GM21619 (cell line): ENCODE data around the gene CREB1.

Source experiments
- ATAC-seq: cut with Tn5 transposase; IDR thresholded peaks from one replicate; pipeline ENCODE4 v1.9.1; 2021; ENCODE audit not compliant: unreplicated experiment

The CREB1 gene

DNA sequence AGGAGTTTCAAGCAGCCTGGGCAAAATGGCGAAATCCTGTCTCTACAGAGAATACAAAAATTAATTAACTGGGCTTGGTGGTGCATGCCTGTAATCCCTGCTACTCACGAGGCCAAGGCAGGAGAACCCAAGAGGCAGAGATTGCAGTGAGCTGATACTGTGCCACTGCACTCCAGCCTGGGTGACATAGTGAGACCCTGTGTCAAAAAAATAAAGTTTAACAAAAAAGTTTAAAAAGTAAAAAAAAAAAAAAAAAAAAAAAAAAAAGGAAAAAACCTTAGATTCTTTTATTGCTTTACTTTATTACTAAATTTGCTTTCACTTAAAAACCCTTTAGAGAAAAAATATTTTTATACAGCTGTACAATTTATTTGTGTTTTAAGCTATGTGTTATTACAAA is 10.7 kb downstream of the CREB1 start:
- no peak for ATAC-seq

DNA sequence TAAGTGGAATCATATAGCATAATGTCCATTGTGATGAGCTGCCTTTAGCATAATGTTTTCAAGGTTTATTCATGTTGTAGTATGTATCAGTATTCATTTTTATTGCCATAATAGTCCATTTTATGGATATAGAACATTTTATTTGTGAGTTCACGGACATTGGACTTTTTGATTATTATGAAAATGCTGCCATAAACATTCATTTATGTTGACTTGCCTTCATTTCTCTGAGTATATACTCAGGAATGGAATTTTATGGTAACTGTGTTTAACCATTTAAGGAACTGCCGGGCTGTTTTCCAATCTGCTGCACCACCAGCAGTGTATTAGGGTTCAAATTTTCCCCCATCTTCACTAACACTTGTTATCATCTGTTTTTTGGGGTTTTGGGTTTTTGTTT is 12.2 kb downstream of the CREB1 start:
- no peak for ATAC-seq

DNA sequence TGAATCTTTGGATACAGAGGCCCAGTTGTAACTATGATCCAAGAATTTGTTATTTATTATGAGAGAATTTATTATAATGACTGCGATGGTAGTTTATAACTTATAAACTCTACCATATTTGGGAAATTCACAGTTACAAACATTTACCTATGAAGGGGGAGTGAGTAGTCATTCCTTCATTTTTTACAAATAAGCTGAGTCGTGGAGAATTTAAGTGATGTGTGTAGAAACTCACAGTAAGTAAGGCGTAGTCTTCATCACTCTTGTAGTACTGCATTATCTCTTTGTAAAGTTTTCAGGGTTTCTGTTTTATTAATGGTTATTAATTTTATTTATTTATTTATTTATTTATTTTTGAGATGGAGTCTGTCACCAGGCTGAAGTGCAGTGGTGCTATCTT is 13.5 kb downstream of the CREB1 start:
- no peak for ATAC-seq

DNA sequence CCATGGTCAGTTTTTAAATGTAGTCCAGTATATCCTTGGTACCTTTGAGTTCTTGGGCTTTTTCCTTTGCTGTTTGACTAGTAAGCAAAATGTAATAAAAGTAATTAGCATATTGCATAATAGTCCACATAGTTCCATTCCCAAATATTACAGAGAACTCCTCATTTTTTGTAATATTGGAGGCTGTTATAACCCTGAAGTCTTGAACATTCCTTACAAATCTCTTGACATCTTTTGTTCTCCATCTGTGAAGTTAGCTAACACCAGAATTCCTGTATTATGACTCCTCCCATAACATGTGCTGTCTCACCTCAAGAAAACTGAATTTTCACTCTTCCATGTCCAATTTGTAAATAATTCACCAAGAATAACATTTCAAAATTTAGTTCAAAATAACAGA is 17.1 kb downstream of the CREB1 start:
- no peak for ATAC-seq

DNA sequence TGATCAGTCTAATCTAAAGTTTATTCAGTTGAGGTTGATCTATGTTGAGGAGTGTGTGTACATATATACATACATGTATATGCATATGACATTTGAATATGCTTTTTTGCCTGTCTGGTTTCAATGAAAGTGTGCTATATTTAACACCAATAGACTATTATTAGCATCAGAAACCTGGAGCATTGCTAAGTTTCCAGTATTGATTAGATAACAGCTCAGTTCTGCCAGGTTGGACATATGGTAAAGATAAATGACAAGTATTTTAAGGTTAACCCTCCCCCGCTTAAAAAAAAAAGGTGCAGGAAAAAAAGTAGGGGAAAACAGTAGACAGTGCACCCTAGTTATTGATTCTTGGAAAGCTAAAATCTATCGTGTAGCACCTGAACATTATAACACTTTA is 19.4 kb downstream of the CREB1 start:
- no peak for ATAC-seq

DNA sequence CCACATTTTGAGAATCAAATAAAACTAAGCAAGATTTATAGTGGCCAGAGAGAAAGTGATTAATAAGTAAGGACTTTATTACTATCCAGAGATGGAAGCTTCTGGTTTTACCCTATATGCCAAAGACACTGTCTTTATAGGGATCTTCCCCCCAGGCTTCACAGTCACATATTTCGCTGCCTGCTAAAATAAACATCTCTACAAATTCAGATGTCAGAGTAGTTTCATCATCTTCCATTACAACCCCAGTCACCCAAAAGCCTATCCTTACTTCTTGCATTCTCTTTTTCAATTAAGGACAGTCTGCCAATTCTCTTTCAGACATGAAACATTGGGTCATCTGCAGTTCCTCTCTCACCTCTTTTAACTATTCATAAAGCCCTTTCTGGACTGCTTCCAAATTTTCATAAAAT is 28.3 kb downstream of the CREB1 start:
- ATAC-seq = no peak

DNA sequence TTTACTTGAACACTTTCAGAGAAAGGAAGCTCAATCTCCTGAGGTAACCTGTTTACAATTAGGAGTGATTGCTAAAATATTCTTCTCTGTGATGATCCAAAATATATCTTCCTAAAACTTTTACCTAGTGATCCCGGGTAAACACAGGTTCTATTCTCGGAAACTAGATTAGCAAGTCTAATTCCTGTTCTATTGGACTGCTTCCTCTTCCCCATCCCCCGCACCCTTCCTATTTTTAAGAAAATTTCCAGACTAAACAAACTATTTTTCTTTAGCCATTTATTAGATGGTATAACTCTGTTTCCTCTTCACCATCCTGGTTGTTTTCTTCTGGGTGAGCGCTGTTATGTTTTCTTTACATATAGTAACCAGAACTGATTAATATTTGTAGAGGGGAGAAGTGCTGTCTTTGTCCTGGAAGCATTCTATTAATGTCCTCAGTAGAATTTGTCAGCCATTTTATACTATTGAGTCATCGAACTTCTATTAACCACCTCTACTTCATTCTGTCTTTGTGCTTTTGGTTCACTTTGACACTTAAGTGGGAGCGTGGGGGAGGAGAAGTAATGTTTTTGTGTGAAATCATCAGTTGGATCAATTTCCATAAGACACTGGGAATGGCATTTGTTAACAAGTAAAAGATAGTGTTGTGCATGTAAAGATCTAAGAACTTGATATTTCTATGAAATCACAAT is 31.8 kb downstream of the CREB1 start:
- ATAC-seq = no peak

DNA sequence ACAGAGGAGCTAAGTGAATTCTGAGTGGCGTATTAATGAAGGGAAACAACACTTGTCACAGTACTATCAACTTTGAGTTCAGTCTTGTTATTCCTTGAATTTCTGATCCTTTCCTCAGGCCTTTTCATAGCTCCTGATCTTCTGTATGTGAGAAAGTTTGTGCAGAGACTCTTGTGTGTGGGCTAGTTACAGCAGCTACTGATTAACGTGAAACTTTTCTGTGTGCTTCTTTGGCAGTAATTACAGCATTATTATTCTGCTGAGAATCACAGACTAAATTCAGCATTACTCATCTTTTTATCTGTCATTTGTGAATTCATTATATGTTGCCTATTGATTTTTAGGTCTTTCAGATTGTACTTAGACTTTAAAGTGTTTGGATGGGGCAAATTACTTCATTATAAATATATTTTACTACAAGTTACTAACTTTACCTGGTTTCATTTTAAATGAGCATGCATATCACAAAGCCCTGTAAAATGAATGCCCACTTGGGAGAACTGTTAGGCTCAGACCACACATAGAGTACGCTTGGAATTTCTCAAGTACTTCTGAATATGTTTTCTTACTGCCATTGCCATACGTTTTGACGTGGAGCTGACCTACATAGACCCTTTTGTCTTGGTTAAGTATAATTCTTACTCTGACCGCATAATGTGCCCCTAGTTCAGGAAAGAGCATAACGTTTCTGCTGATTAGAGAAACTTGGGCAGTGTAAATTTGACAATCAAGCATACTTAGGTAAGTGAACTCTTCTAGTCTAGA is 36.2 kb downstream of the CREB1 start:
- ATAC-seq = no peak

DNA sequence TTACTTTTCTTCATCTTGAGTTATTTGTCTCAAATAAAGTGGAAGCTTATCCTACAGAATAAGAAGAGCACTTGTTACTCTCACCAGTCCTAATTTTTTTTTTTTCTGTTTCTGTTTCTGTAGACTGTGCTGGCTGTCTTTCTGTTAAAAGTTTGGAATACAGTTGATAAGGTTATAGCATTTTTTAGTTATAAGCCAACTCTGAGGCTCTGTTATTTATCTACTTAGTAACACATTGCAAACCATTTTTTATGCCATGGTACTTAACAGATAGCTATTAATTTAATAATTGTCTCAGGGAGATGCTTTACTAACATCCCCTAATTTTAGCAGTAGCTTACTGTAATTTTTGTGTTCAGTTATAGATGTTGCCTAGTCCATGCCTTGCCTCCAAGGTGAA is 37.9 kb downstream of the CREB1 start:
- no peak for ATAC-seq

DNA sequence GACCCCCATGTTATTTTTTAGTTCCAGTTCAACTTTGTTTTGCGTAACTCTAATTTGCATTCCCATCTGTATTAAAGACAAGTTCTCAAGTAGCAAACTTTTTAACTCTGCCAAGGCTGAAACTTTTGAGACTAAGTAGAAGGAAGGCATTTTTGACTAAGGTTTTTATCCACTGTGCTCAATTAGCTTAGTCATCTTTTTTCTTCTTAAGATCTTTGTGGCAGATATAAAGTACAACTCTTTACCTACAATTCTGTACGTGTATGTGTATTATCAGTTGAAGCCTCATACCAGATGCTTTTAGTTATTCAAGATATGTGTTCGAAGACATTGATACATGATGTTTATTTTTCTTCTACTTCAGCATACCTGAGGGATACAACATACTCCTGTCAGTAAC is 41.6 kb downstream of the CREB1 start:
- ATAC-seq = no peak

DNA sequence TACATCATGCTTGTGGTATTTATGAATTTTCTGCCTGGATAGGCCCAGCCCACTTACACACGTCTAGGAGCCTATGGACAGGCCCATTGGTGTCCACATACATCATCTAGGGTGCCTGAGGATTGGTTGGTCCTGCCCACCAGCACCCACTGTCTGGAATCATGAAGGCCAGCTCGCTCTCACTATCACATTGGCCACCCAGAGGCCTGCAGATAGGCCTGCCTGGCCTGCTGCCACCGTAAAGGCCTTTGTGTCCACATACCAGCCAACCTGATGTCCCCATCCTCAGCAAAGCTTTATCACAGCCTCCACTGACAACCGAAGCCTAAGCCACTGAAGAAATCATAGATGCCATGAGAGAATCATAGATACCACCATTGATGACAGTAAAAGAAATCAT is 55.2 kb downstream of the CREB1 start:
- ATAC-seq = no peak

DNA sequence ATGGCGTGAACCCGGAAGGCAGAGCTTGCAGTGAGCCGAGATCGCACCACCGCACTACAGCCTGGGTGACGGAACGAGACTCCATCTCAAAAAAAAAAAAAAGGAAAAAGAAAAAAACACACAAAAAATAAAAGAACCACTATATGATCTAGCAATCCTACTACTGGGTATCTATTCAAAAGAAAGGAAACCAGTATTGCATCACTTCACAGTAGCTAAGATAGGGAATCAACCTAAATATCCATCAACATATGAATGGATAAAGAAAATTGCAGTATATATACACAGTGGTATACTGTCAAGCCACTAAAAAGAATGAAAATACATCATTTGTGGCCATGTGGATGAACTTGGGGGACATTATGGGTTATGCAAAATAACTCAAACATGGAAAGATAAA is 57.5 kb downstream of the CREB1 start:
- no peak for ATAC-seq

DNA sequence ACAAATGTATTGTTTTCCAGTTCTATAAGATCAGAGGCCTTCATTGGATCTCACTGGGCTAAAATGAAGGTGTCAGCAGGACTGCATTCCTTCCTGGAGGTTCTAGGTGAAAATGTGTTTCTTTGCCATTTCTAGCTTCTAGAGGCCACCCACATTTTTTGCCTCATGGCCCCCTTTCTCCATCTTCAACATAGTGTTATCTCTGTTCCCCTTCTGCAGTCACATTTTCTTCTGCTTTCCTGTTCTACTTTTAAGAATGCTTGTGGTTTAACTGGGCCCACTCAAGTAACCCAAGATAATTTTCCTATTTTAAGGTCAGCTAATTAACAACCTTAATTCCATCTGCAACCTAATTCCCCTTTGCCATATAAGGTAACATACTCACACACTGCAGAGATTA is 59.4 kb downstream of the CREB1 start:
- ATAC-seq = no peak

DNA sequence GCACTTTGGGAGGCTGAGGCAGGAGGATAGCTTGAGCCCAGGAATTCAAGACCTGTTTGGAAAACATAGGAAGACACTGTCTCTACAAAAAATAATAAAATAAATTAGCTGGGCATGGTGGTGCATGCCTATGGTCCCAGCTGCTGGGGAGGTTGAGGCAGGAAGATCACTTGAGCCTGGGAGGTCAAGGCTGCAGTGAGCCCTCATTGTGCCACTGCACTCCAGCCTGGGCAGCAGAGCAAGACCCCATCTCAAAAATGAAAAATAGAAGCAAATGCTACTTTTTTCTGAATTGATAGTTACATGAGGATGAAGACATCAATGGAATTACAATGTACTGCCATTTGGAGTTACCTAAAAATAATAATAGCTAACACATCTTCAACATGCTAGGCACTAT is 63.5 kb downstream of the CREB1 start:
- ATAC-seq = no peak

DNA sequence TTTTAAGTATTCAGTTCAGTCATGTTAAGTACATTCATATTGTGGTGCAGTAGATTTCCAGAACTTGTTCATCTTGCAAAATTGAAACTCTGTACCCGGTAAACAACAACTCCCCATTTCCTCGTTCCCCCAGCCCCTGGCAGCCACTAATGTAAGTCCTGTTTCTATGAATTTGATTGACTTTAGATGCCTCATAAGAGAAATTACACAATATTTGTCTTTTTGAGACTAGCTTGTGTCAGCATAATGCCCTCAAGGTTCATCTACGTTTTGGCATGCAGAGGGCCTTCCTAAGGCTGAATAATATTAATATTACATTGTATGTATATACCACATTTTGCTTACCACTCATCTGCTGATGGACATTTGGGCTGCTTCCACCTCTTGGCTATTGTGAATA is 64.5 kb downstream of the CREB1 start:
- ATAC-seq = no peak

DNA sequence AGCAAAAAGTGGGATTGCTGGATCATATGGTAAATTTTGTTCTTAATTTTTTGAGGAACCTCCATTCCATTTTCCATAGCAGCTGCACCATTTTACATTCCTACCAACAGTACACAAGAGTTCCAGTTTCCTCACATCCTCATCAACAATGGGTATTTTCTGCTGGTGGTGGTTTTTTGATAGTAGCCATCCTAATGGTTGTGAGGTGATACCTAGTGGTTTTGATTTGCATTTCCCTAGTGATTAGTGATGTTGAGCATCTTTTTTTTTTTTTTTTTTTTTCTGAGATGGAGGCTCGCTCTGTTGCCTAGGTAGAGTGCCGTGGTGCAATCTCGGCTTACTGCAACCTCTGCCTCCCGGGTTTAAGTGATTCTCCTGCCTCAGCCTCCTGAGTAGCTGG is 65.0 kb downstream of the CREB1 start:
- no peak for ATAC-seq

DNA sequence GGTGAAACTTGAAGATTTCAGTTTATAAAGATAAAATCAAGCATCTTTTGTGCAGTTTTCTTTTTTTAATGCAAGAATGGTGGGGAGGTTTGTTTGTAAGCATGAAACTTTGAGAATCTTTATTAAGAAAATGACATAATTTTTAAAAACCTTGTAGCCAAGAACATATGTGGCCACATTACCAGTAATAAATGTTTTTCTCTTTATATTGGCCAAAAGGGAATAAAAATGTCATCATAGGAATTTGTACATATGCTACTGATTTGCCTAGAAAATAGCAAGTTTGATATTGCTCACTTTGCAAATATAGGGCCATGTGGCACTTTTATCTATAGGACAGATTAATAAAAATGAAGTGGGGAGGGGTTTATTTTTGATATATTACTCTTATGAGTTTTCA is 69.9 kb downstream of the CREB1 start:
- no peak for ATAC-seq

DNA sequence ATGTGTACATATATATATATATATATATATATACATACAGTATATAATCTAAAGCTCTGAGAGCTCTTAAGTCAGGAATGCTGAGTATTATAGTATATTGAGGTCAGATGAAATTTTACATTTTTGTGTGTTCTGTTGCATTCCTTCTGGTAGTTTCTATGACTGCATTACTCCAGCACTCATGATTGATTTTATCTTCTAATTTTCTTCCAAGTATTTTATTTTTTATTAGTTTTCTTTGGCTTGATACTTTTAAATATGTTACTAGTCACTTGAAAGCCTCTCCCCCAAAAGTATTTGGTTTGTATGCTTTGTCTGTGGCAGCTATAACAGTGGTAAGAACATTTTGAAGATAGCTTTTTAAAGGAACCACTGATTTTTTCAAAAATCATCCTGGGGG is 70.5 kb downstream of the CREB1 start:
- ATAC-seq = no peak

DNA sequence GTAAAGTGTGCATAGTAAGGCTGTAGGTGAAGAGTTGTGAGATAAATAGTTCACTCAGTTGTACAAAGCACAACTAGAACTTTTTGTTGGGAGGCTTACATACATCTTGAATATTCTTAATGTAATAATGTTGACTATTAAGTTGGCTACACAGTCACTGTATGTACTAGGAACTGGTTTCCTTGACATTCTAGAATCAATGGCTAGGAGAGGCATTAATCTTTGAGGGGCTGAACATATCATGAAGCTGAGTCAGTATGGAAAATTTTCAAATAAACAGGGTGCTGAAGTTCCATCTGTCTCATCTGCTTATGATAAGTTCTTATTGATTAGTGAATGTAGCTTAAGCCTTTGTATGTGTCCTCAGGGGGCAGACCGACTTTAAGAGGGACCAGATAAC is 72.0 kb downstream of the CREB1 start:
- ATAC-seq = no peak

DNA sequence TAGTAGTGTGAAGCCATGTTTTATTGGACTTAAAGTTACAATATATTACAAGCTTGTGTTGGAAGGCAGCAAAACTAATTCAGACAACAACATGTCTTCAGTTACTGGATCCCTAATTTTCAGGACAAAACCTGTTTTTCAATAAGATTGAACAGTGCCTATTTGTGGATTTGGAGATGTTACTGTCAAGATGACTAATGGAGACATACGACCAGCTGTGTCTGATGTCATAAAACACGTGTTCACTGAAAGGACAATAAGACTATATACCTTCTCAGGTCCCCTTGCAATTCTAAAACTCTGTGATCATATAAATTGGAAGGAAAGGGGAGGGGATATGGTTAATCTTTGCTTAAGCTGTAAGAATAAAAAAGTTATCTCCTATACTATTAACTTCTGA is 73.7 kb downstream of the CREB1 start:
- no peak for ATAC-seq

DNA sequence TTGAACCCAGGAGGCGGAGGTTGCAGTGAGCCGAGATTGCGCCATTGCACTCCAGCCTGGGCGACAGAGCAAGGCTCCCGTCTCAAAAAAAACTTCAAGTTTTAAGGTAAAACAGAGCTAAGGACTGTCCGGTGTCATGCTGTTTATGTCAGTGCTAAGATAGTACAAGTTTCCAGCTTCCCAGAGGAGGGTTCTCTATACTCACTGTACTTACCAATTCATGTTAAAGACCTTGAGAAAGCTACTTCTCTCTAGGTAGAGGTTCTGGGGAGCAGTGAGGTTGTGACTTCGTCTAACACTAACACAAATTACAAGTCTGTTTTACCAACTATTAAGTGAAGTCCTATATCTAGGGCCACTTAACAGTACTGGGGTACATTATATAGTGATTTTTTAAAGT is 76.6 kb downstream of the CREB1 start:
- no peak for ATAC-seq

DNA sequence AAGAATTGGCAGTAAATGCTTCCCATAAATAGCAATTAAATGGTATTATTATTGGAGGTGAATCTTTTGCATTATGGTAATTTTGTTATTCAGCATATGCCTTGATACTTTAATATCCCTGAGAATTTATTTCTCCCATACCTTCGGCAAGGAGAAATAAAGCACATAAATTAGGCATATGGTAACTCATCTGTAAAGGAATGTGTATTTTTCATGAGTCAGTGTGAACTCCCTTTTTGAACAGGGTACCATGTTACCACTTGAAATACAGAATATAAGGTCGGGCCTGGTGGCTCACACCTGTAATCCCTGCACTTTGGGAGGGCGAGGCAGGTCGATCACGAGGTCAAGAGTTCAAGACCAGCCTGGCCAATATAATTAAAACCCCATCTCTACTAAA is 77.1 kb downstream of the CREB1 start:
- no peak for ATAC-seq

DNA sequence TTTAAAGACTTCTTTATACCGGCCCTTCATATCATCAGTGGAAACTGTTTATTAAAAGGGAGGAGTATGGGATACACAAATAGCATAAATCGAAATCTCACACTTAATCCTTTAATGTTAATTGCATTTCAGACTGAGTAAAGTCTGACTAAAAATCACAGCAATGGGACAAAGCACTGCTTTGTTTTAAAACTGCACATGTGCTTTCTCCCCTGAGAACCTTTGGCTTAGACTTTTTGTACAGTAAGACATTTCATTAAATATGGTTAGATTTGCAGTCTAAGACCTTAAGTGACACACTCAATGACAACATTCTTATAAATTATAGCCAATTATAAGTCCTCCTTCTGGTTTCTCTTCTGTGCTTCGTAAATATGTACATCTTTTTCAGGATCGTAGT is 83.0 kb downstream of the CREB1 start:
- ATAC-seq = no peak
